ENCODE measurements around the gene LIPT2.

DNA sequence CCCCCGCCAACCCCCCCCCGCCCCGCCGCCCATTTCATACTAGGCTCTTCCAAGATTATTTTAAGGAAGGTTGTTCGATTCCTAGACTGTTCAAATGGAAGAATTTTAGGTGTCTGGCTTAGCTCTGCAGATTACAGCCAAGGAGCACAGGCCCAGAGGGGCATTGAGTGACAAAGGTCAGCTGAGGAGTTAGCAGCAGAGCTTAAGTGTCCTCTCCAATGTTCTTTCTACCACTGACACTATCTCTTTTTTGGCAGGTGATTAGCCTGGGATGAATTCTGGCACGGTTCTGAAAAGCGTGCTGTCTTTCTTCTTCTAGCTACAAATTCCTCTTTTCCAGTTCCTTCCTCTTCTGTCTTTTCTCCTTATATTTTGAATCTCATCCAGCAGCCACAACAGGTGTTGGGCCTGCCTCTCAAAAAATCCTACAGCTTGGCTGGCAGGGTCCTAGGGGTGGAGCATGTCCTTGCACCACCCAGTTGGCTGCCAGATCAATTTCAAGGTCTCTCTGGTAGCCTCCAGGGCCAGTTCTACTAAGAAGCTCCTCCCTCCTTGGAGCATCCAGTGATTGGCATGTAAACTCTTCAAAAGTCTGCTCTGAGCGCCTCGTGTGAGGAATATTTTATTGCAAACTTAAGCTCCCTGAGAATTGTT is 49.2 kb downstream of the LIPT2 start:
- no peak for TF ChIP-seq SUZ12 (IDR thresholded peaks at IDR 0.05; ENCODE audit: extremely low read depth, insufficient read depth, insufficient read length)
- TF ChIP-seq ZNF274 (IDR thresholded peaks at IDR 0.05; ENCODE audit: low read depth, low read length), result no peak
